GM21447 (cell line): ENCODE data around the gene CCDC181.
"Not testable (repeated sequence)": the region's sequence is repeated elsewhere in the genome, so short reads cannot be mapped to it uniquely, and the experiment has no call there.

ENCODE experiments used
- ATAC-seq: cut with Tn5 transposase; IDR thresholded peaks from one replicate; pipeline ENCODE4 v1.9.1; 2021; ENCODE audit not compliant: unreplicated experiment

The CCDC181 gene

DNA sequence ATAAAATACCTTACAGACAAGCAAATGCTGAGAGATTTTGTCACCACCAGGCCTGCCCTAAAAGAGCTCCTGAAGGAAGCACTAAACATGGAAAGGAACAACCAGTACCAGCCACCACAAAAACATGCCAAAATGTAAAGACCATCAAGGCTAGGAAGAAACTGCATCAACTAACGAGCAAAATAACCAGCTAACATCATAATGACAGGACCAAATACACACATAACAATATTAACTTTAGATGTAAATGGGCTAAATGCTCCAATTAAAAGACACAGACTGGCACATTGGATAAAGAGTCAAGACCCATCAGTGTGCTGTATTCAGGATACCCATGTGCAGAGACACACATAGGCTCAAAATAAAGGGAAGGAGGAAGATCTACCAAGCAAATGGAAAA lies 24.7 kb downstream of the CCDC181 start:
- ATAC-seq, result not testable (repeated sequence)

DNA sequence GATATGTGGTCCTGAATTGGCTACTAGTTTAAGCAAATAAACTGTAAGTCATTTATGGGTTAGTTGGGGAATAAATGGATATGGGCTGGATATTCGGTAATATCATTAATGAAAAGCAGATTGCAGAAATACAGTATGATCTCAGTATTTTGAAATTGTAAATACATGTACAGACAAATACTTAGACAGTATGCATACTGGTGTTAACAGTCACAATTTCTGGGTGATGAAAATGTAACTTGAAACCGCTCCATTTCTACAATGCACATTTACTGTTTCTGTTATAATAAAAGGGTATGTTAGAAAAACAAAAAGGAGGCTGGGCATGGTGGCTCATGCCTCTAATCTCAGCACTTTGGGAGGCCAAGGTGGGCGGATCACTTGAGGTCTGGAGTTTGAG lies 31.3 kb downstream of the CCDC181 start:
- ATAC-seq, result no peak

GRCh38 chr1:169392406-169392805 lies 34.9 kb downstream of the CCDC181 start:
- no peak for ATAC-seq

- ATAC-seq, result peak; percentile 67
Observed at GRCh38 chr1:169390303-169390702, 37.0 kb downstream of the CCDC181 start.

DNA sequence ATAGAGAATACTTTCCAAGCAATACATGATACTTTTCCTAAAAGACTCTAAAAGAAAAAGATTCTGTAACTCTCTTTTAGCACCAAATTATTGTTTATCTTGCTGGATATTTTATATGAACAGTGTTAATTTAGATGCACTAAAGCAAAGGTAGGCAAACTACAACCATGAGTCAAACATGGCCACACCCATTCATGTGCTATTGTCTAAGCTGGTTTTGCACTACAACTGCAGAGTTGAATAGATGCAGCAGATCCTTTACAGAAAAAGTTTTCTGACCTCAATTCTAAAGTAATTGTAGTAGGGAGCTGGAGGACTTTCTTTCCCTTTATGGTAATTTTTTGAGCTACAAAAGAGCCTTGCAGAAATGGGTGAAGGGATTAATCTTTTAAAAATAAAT lies 39.9 kb downstream of the CCDC181 start:
- ATAC-seq, result no peak

GRCh38 chr1:169383449-169383848 lies 43.8 kb downstream of the CCDC181 start:
- no peak for ATAC-seq

GRCh38 chr1:169381162-169381561 lies 46.1 kb downstream of the CCDC181 start:
- ATAC-seq, result no peak

- ATAC-seq, result no peak
Observed at GRCh38 chr1:169371404-169371803, 55.9 kb downstream of the CCDC181 start.

- peak; percentile 11 for ATAC-seq
Observed at GRCh38 chr1:169368406-169368769, 58.9 kb downstream of the CCDC181 start.

DNA sequence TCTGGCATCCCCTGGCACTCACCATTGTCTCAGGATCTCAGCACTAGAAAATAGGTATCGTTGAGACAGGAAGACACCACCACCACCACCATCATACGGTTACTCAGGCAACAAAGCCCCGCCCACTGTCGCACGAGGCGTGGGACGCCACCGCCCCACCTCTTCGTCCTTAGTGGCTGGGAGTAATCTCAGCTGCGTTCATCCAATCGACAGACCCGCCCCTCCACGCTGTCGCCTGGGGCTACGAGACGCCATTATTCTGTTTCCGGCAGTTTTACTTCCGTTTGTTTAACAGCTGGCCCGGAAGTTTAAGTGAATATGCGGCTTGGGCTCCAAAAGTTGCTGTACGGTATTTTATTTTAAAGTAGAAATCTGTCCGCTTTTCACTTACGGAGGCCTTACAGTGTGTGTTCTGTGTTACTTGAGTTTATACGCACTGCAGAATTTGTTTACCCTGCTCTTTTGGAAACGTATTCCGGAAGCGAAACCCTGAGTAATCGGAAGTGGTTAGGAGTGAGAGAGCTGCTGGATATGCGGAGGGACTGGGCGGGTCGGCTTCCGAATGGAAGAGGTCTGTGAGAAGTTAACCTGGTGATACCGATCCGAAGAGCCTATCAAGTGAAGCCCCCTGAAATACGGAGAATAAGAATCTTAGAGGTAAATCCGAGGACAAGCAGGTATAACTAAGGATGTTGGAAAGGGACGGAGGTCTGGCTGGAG lies 59.4 kb downstream of the CCDC181 start, which contains the start of the genes BLZF1 and NME7:
Gene BLZF1 (plus strand): TSS at position 510 of the 720 bp plus-strand sequence. CDS start 1,328 bp downstream, outside the sequence.
Gene NME7 (minus strand): TSS at position 112 of the 720 bp plus-strand sequence. CDS start 87 bp downstream, at position 25.
- peak; percentile 96 for ATAC-seq

DNA sequence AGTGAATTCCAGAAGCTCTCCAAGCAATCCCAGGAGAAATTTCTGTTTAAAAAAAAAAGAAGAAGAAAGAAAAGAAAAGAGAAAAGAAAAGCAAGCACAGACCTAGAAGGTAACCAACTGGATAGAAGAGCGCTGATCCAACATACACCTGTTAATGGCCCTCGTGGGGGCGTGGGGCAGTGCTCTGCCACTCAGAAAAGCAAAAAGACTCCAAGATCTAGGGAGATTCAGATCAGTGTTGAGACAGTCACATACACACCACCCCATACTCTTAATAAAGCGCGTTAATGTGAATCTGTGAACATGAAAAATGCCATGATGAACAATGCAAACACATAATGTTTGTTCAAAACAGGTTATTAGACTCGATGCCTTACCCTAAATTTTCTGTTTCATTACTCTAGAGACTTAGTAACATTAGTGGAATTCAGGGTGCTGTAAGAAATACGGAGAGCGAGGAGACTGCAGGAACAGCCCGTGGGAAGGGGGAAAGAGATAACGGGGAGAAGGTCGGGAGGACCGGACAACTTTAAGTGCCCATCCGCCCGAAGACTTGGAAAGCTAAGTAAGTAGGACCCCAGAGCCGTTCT lies 60.1 kb downstream of the CCDC181 start:
- no peak for ATAC-seq

DNA sequence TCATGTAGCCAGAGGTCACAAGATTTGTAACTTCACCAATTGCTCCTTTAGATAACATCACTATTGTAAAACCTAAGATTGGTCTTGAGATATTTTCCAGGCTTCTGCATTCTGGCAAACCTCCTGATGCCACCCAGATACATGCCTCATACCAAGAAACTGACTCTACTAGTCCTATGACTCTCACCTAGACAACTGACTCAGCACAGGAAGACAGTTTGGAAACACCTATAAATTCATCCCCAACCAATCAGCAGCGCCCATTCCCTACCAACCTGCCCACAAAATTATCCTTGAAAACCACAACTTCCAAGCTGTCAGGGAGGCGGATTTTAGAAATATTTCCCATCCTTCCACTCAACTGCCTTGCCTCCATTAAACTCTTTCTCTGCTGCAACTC lies 62.3 kb downstream of the CCDC181 start:
- ATAC-seq, result no peak

GRCh38 chr1:169363046-169363730 lies 64.1 kb downstream of the CCDC181 start:
- peak; percentile 20 for ATAC-seq

- ATAC-seq, result no peak
Observed at GRCh38 chr1:169361281-169361680, 66.0 kb downstream of the CCDC181 start.

- ATAC-seq, result no peak
Observed at GRCh38 chr1:169360415-169360814, 66.9 kb downstream of the CCDC181 start.

DNA sequence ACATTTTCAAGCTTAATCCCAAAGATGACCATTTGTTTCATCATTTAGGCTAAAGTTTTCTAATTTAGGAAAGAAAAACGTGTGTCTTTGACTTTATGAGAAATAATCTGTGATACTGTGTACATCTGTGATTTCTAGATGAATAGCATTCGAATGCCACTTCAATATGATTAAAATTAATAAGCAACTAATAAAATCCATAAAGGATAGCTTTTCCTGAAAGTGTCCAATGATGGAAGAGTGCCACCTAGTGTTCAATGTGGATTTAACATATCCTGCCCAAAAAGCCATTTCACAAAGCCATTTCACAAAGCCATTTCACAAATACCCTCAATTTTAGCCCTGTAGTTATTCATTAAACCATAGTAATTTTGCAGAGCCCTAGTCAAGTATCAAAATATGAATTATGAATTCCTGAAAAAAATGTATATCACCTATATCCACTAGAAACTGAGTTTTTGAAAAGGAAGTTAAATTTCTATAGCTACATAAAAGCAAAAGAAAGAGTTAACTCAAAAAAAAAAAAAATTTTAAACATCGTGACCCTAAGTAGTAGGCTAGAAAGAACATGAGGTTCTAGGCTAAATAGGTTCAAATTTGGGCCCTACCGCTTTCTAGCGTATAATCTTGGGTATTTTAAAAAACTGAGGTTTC lies 78.8 kb downstream of the CCDC181 start:
- no peak for ATAC-seq

GRCh38 chr1:169347688-169348382 lies 79.4 kb downstream of the CCDC181 start:
- ATAC-seq, result no peak

- no peak for ATAC-seq
Observed at GRCh38 chr1:169346036-169346589, 81.2 kb downstream of the CCDC181 start.

- no peak for ATAC-seq
Observed at GRCh38 chr1:169345511-169345910, 81.8 kb downstream of the CCDC181 start.
